ENCODE measurements around the gene FAM229B.
A peak's percentile ranks its signal among the peaks of the same experiment; 100 is the strongest.

The FAM229B gene, protein sequence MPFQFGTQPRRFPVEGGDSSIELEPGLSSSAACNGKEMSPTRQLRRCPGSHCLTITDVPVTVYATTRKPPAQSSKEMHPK

DNA sequence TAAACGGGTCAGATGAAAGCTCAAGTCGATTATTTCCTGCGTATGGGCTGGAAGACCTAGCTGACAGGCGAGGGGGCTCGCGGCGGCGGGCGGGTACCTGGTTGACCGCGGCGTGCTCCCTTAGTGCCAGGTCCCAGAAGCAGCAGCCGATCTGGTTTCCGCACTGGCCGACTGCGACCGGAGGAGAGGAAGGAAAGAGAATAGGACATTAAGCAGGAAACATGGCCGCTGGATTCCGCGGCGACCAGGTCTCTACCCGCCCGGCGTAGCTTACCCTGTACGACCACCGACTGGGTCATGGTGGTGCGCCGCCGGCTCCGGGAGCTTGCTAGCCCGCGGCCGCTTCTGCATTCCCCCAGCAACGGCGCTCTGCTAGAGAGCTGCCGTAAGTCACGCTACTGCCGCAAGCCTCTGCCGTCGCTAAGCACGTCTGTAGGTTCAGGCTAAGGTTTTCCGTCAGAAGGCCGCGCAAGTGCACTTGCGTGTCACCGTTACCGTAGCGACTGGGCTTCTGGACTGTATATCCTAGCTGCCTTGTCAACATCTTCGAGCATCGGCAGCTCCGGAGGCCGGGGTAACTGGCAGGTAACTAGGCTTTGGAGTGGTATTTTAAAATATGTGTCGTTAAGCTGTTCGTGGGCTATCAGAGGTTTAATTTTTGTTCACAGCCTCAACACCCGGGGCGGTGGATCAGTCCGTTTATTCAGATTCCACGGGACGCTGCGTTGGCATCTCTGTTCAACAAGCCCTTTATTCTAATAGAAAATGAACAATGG is at the start of gene FAM229B, which contains the start of gene TUBE1:
Gene FAM229B (plus strand): TSS at position 456 of the 776 bp plus-strand sequence. CDS start 11,693 bp downstream, outside the sequence.
Gene TUBE1 (minus strand): TSS at position 347 of the 776 bp plus-strand sequence. CDS start 48 bp downstream, at position 299.
- TF ChIP-seq, protein P1, sequence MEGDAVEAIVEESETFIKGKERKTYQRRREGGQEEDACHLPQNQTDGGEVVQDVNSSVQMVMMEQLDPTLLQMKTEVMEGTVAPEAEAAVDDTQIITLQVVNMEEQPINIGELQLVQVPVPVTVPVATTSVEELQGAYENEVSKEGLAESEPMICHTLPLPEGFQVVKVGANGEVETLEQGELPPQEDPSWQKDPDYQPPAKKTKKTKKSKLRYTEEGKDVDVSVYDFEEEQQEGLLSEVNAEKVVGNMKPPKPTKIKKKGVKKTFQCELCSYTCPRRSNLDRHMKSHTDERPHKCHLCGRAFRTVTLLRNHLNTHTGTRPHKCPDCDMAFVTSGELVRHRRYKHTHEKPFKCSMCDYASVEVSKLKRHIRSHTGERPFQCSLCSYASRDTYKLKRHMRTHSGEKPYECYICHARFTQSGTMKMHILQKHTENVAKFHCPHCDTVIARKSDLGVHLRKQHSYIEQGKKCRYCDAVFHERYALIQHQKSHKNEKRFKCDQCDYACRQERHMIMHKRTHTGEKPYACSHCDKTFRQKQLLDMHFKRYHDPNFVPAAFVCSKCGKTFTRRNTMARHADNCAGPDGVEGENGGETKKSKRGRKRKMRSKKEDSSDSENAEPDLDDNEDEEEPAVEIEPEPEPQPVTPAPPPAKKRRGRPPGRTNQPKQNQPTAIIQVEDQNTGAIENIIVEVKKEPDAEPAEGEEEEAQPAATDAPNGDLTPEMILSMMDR (IDR thresholded peaks at IDR 0.05; ENCODE audit: low read depth, low read length), result no peak
- DNase-seq (ENCODE audit: extremely low read depth, low read depth), result peak; percentile 96

DNA sequence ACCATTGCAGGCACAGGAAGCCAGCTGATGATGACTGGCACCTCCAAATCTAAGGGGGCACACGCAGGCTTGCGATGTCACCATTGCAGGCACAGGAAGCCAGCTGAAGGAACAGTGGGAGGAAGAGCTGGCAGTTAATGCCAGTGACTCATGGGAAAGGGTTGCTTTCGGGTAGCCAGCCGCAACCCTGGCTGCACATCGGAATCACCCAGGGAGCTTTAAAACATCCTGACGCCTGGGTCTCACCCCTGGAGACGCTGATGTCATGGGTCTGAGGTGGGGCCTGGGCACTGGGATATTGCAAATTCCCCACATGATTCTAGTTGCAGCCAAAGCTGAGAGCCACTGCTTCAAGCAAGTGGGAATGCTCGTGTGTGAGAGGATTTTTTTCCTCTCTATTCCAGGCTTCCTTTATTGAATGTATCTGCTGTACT is 49.6 kb upstream of the FAM229B start:
- peak; percentile 67 for DNase-seq (ENCODE audit: extremely low read depth, low read depth)
- TF ChIP-seq, protein P1 (IDR thresholded peaks at IDR 0.05; ENCODE audit: low read depth, low read length), result no peak

- TF ChIP-seq, protein P1 (IDR thresholded peaks at IDR 0.05; ENCODE audit: low read depth, low read length), result no peak
- DNase-seq (ENCODE audit: extremely low read depth, low read depth), result no peak
These were observed 49.1 kb upstream of the FAM229B start for GRCh38 chr6:112038268-112038667.

- no peak for DNase-seq (ENCODE audit: extremely low read depth, low read depth)
- TF ChIP-seq, protein P1 (IDR thresholded peaks at IDR 0.05; ENCODE audit: low read depth, low read length), result no peak
These were observed 48.5 kb upstream of the FAM229B start for GRCh38 chr6:112038756-112039430.

DNA sequence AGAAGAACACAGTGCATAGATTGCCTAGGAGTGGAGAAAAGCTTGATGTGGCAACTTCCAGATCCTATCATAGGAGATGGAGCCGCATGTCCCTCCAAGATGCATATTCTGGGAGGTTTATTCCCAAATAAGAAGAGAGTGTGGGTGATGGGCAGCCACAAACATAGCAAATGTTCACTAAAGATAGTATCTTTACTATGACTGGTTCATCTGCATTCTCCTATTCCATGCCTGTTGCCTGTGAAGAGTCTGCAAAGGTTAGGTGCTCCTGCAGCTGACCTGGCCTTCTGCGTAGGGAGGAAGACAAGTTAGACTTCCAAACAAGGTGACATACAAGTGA is 48.0 kb upstream of the FAM229B start:
- TF ChIP-seq, protein P1 (IDR thresholded peaks at IDR 0.05; ENCODE audit: low read depth, low read length), result no peak
- DNase-seq (ENCODE audit: extremely low read depth, low read depth), result no peak

DNA sequence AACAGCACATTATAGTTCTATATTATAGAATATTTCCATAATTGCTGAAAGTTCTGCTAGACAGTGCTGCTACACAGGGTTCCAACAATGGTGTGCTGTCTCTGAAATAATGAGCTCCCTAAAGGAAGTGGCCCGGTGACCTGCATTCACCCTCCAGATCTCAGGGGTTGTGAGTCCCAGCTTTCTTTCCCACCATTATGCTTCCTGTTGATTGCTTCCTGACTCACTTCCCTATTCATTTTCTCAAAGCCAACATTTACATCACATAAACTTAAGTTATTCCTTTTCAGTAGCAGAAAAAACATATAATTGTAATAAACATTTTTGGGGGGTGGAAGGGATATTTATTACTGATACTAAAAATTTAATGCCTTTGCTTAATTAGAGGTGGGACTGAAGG is 46.4 kb upstream of the FAM229B start:
- TF ChIP-seq, protein P1 (IDR thresholded peaks at IDR 0.05; ENCODE audit: low read depth, low read length), result no peak

GRCh38 chr6:112041535-112041934 is 45.9 kb upstream of the FAM229B start:
- TF ChIP-seq, protein P1 (IDR thresholded peaks at IDR 0.05; ENCODE audit: low read depth, low read length), result no peak
- DNase-seq (ENCODE audit: extremely low read depth, low read depth), result no peak

More for the DNA sequence above, 46.4 kb upstream of the FAM229B start:
- no peak for DNase-seq (ENCODE audit: extremely low read depth, low read depth)

All from AG09319 (cell line).